Neural progenitor cell (in vitro differentiated cells): Measurements from ENCODE around the gene UPF2. TPM values are rescaled to one million over a fixed set of nuclear protein-coding genes. Genes with fewer than 3 reads are reported as not detected.

Source experiments
- DNase-seq: peaks from one replicate; pipeline ENCODE4 v3.0.0-alpha.2; 2016; ENCODE audit warnings: low spot score
- H2AFZ ChIP-seq: fragments of 200-600 bp; sonication (generic); replicated peaks from 2 replicates; pipeline ENCODE4 v1.6.1; 2016; ENCODE audit warnings: antibody characterized with exemption
- H3F3A ChIP-seq: fragments of 200-600 bp; sonication (generic); 2 replicates; pipeline ENCODE4 v1.6.1; 2016; ENCODE audit warnings: antibody characterized with exemption, low read depth
- H3K27ac ChIP-seq: fragments of 200-600 bp; sonication (generic); 2 replicates; pipeline ENCODE4 v1.5.1; 2016; ENCODE audit warnings: mild to moderate bottlenecking
- H3K27me3 ChIP-seq: fragments of 200-600 bp; sonication (generic); 2 replicates; pipeline ENCODE4 v1.6.1; 2016; ENCODE audit warnings: mild to moderate bottlenecking, moderate library complexity
- H3K36me3 ChIP-seq: fragments of 200-600 bp; sonication (generic); 2 replicates; pipeline ENCODE4 v1.5.1; 2016
- H3K4me1 ChIP-seq: fragments of 200-600 bp; sonication (generic); 2 replicates; pipeline ENCODE4 v1.6.1; 2016; ENCODE audit warnings: mixed run types
- H3K4me2 ChIP-seq: fragments of 200-600 bp; sonication (generic); 2 replicates; pipeline ENCODE4 v1.6.1; 2016
- H3K4me3 ChIP-seq: fragments of 200-600 bp; sonication (generic); 2 replicates; pipeline ENCODE4 v1.5.1; 2016
- H3K79me2 ChIP-seq: fragments of 200-600 bp; sonication (generic); 2 replicates; pipeline ENCODE4 v1.6.1; 2016; ENCODE audit warnings: low read depth
- H3K9ac ChIP-seq: fragments of 200-600 bp; sonication (generic); 2 replicates; pipeline ENCODE4 v1.6.1; 2016
- H3K9me3 ChIP-seq: fragments of 200-600 bp; sonication (generic); 2 replicates; pipeline ENCODE4 v1.5.1; 2016; ENCODE audit warnings: low read depth
- H4K20me1 ChIP-seq: fragments of 200-600 bp; sonication (generic); 2 replicates; pipeline ENCODE4 v1.6.1; 2016; ENCODE audit warnings: low read depth
- H3K27ac Mint-ChIP-seq: 3 replicates; pipeline ENCODE4 v1.8.0; 2021; ENCODE audit warnings: mixed read lengths
- H3K27me3 Mint-ChIP-seq: 2 replicates; pipeline ENCODE4 v1.8.0; 2022; ENCODE audit warnings: low read depth, mild to moderate bottlenecking, inconsistent platforms, moderate library complexity, mixed read lengths; ENCODE audit not compliant: insufficient read depth
- H3K36me3 Mint-ChIP-seq: 3 replicates; pipeline ENCODE4 v1.8.0; 2021; ENCODE audit warnings: mixed read lengths
- H3K4me1 Mint-ChIP-seq: 3 replicates; pipeline ENCODE4 v1.8.0; 2021; ENCODE audit warnings: mixed read lengths
- H3K4me3 Mint-ChIP-seq: 3 replicates; pipeline ENCODE4 v1.8.0; 2021; ENCODE audit warnings: mild to moderate bottlenecking, moderate library complexity, mixed read lengths
- H3K9me3 Mint-ChIP-seq: 3 replicates; pipeline ENCODE4 v1.8.0; 2020; ENCODE audit warnings: mixed read lengths
- CTCF ChIP-seq: fragments of 200-600 bp; sonication (generic); IDR thresholded peaks from 2 replicates; pipeline ENCODE4 v1.5.1; 2017; ENCODE audit warnings: antibody characterized with exemption, mild to moderate bottlenecking
- EZH2 ChIP-seq: fragments of 200-600 bp; sonication (generic); IDR thresholded peaks from 2 replicates; pipeline ENCODE4 v1.6.1; 2017; ENCODE audit warnings: antibody characterized with exemption, mild to moderate bottlenecking, moderate library complexity
- EZH2phosphoT487 ChIP-seq: fragments of 200-600 bp; sonication (generic); IDR thresholded peaks from 2 replicates; pipeline ENCODE4 v1.6.1; 2017; ENCODE audit warnings: antibody characterized with exemption
- total RNA-seq: library from RNA; depleted of rRNA; stranded (reverse); fragments of >200 nt; gene quantifications from 2 replicates; pipeline ENCODE4 v1.2.3, GENCODE V29; 2015; ENCODE audit warnings: low replicate concordance

UPF2 gene
- total RNA-seq, 1 donor from 2014 or later = 33.2 TPM

GRCh38 chr10:11882646-11883375, 159.8 kb downstream of the UPF2 start:
- no peaks in the 10 kb centered on the region for H3K79me2 ChIP-seq
- Mint-ChIP-seq H3K9me3 (no peaks in the 10 kb centered on the region), H3K27ac (peak overlapping the region; percentile 69), H3K36me3 (no peaks in the 10 kb centered on the region), H3K4me3 (no peak overlapping the region), H3K27me3 (peaks cover 2% of the 10 kb centered on the region), H3K4me1 (peaks cover 8% of the 10 kb centered on the region)
- H3K4me3 ChIP-seq = no peak overlapping the region
- TF ChIP-seq EZH2 (no peak), CTCF (no peak), EZH2phosphoT487 (no peak)
- no peak for DNase-seq
- H4K20me1 ChIP-seq = no peaks in the 10 kb centered on the region
- no peaks in the 10 kb centered on the region for H3K27me3 ChIP-seq
- no peak overlapping the region for H2AFZ ChIP-seq
- no peaks in the 10 kb centered on the region for H3F3A ChIP-seq
- no peaks in the 10 kb centered on the region for H3K9me3 ChIP-seq
- H3K27ac ChIP-seq = no peak overlapping the region
- H3K4me2 ChIP-seq = no peak overlapping the region
- no peaks in the 10 kb centered on the region for H3K4me1 ChIP-seq
- no peaks in the 10 kb centered on the region for H3K36me3 ChIP-seq
- no peak overlapping the region for H3K9ac ChIP-seq

GRCh38 chr10:11881477-11882417, 160.9 kb downstream of the UPF2 start:
- Histone ChIP-seq H3K27me3 (no peaks in the 10 kb centered on the region), H3F3A (no peaks in the 10 kb centered on the region), H3K27ac (no peak overlapping the region), H3K4me1 (no peaks in the 10 kb centered on the region), H3K9me3 (no peaks in the 10 kb centered on the region), H3K4me2 (no peak overlapping the region), H2AFZ (no peak overlapping the region), H3K79me2 (no peaks in the 10 kb centered on the region), H4K20me1 (no peaks in the 10 kb centered on the region), H3K4me3 (no peak overlapping the region), H3K36me3 (no peaks in the 10 kb centered on the region), H3K9ac (no peak overlapping the region)
- H3K9me3 Mint-ChIP-seq = no peaks in the 10 kb centered on the region
- peaks cover 4% of the 10 kb centered on the region for H3K27me3 Mint-ChIP-seq
- H3K4me3 Mint-ChIP-seq = no peak overlapping the region
- peaks cover 12% of the 10 kb centered on the region for H3K4me1 Mint-ChIP-seq
- peak; percentile 21 for TF ChIP-seq CTCF
- TF ChIP-seq EZH2 = no peak
- H3K36me3 Mint-ChIP-seq = no peaks in the 10 kb centered on the region
- no peak overlapping the region for H3K27ac Mint-ChIP-seq
- DNase-seq = peak; percentile 34

- no peak for TF ChIP-seq CTCF
- no peak for TF ChIP-seq EZH2phosphoT487
- no peak for TF ChIP-seq EZH2
- H3K4me3 ChIP-seq = no peak overlapping the region
- Mint-ChIP-seq H3K4me3 (no peak overlapping the region), H3K36me3 (no peaks in the 10 kb centered on the region), H3K27me3 (peaks cover 4% of the 10 kb centered on the region), H3K9me3 (no peaks in the 10 kb centered on the region), H3K27ac (peak overlapping the region; percentile 30), H3K4me1 (peaks cover 16% of the 10 kb centered on the region)
- H4K20me1 ChIP-seq = no peaks in the 10 kb centered on the region
- H3K27me3 ChIP-seq = no peaks in the 10 kb centered on the region
- no peak overlapping the region for H2AFZ ChIP-seq
- H3K79me2 ChIP-seq = no peaks in the 10 kb centered on the region
- H3K9me3 ChIP-seq = no peaks in the 10 kb centered on the region
- DNase-seq = no peak
- no peaks in the 10 kb centered on the region for H3K4me1 ChIP-seq
- no peak overlapping the region for H3K4me2 ChIP-seq
- no peaks in the 10 kb centered on the region for H3F3A ChIP-seq
- H3K27ac ChIP-seq = no peak overlapping the region
- no peaks in the 10 kb centered on the region for H3K36me3 ChIP-seq
- H3K9ac ChIP-seq = no peak overlapping the region
Observed at GRCh38 chr10:11881030-11881476, 161.6 kb downstream of the UPF2 start.
